Nephron (organoid): Measurements from ENCODE around the gene CLRN1.

Experiments used
- H3K27ac Mint-ChIP-seq, 3 experiments: 2 replicates each; pipeline ENCODE4 v1.8.0; 2020; ENCODE audit warnings: mixed read lengths in 3 of 3, mild to moderate bottlenecking in 2 of 3, moderate library complexity in 1 of 3
- H3K27me3 Mint-ChIP-seq: 2 replicates; pipeline ENCODE4 v1.8.0; 2021; ENCODE audit warnings: low read depth, mild to moderate bottlenecking, moderate library complexity, mixed read lengths
- H3K36me3 Mint-ChIP-seq: 2 replicates; pipeline ENCODE4 v1.8.0; 2020; ENCODE audit warnings: low read depth, mixed read lengths
- H3K4me1 Mint-ChIP-seq: 2 replicates; pipeline ENCODE4 v1.8.0; 2020; ENCODE audit warnings: mixed read lengths
- H3K4me3 Mint-ChIP-seq, 3 experiments: 2 replicates each; pipeline ENCODE4 v1.8.0; 2020; ENCODE audit warnings: mild to moderate bottlenecking in 3 of 3, mixed read lengths in 3 of 3, moderate library complexity in 2 of 3
- H3K9me3 Mint-ChIP-seq: 2 replicates; pipeline ENCODE4 v1.8.0; 2020; ENCODE audit warnings: mixed read lengths
- TF ChIP-seq, protein P1 (sequence below), 3 experiments: fragments of 200-600 bp; sonication (generic); IDR thresholded peaks; one replicate each; pipeline ENCODE4 v1.5.0; 2021; ENCODE audit warnings: antibody characterized with exemption in 3 of 3; ENCODE audit not compliant: unreplicated experiment in 3 of 3

Gene CLRN1

DNA sequence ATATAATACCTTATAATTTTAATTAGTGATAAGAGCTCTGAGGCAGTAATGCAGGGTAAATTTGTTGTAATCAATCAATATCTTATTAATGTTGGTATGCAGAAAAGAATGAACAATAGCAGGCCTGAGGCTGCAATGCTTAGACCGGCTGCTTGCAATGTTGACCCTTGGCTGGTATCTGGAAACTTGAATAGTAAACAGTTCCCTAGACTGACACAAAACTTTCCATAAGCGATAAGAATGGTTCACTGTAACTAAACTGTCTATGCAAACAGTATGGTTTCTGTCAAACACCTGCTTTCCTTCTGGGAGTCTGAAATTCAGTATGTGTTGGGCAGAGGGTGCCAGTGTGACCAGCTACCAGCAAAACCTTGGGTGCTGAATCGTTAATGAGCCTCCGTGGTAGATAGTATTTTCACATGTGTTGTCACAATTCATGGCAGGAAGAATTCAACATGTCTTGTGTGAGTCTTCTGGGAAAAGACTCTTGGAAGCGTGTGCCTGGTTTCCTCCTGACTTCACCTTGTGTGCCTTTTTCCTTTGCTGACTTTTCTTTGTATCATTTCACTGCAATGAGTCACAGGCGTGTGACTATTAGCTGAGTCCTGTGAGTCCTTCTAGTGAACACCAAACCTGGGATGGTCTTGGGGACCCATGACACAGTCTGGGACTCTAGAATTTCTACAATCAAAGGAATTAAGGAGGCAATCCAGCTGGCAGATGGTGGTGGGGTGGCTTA, 30.7 kb upstream of the CLRN1 start:
- Mint-ChIP-seq H3K36me3 (no peaks in the 10 kb centered on the region), H3K4me3 (no peak overlapping the region), H3K9me3 (no peaks in the 10 kb centered on the region), H3K4me1 (no peaks in the 10 kb centered on the region), H3K27ac (peak overlapping the region in 2 of 3 experiments; percentile 37 to 91), H3K27me3 (no peaks in the 10 kb centered on the region)
- TF ChIP-seq, protein P1, sequence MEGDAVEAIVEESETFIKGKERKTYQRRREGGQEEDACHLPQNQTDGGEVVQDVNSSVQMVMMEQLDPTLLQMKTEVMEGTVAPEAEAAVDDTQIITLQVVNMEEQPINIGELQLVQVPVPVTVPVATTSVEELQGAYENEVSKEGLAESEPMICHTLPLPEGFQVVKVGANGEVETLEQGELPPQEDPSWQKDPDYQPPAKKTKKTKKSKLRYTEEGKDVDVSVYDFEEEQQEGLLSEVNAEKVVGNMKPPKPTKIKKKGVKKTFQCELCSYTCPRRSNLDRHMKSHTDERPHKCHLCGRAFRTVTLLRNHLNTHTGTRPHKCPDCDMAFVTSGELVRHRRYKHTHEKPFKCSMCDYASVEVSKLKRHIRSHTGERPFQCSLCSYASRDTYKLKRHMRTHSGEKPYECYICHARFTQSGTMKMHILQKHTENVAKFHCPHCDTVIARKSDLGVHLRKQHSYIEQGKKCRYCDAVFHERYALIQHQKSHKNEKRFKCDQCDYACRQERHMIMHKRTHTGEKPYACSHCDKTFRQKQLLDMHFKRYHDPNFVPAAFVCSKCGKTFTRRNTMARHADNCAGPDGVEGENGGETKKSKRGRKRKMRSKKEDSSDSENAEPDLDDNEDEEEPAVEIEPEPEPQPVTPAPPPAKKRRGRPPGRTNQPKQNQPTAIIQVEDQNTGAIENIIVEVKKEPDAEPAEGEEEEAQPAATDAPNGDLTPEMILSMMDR (IDR thresholded peaks at IDR 0.05; ENCODE audit: unreplicated experiment in 3 of 3), result no peak

DNA sequence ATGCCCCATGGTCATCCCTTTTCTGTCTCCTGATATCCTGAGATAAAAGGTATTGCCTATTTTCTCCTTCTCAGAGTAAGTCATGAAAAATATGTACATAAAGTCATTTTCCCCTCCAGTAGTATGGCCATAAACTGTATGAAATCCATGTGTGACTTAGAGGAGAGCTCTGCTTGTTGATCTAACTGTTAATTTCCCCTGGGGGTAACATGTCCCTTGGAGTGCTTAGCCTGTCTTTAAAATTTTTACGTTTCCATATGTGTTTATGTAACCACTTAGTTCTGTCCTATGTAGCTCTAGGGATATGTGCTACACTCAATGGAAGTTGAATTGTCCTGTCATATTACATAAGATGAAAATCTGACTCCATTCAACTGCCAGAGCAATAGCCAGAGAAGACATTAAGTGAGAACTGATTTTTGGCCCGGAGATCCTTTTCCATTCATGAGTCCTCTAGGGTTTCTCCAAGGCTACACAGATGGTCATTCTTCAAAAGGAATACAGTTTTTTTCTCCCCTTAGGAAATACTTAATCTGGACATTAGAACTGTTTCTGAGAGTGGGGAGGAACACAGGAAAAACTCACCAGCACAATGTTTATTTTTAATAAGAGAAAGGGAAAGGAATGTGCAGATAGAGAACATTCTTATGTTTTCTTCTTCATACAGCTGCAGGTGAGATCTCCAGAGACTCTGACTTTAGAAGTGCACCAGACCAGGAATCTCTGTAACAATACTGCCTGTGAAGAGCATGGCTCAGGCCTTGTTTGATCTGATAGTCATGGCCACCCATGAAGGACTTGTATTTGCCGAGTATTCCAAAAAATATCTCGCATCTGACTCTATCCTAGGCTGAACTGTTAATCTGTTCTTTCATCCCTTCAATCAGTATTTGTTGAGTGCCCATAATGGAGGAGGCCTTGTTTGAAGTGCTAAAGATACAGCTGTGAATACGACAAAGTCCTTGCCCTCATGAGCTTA, 29.8 kb upstream of the CLRN1 start:
- Mint-ChIP-seq H3K9me3 (no peaks in the 10 kb centered on the region), H3K27ac (peak overlapping the region in 2 of 3 experiments; percentile 37 to 91), H3K4me3 (no peak overlapping the region)

DNA sequence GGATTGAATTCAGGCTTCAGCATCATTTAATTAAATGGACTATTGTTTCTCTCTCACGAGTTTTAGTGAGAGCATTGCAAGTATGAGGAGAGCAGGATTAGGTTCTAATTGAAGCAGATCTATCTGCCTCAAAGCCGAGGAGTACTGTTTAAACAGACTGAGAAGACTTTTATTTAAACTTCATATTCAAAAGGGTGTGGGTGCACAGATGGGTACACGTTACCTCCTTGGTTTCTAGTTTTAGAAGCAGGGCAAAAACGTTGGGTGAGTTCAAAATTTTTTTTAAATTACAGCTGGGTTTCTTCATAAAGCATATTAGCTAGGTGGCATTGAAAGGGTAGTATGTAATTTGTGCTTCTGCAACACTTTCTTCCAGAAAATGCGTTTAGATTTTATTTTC, 26.5 kb upstream of the CLRN1 start:
- Mint-ChIP-seq H3K9me3 (peaks cover 4% of the 10 kb centered on the region), H3K4me1 (no peaks in the 10 kb centered on the region), H3K36me3 (no peaks in the 10 kb centered on the region), H3K4me3 (no peak overlapping the region), H3K27ac (peak overlapping the region in 1 of 3 experiments; percentile 59), H3K27me3 (no peaks in the 10 kb centered on the region)
- TF ChIP-seq, protein P1 (IDR thresholded peaks at IDR 0.05; ENCODE audit: unreplicated experiment in 3 of 3), result no peak

More for the DNA sequence above, 29.8 kb upstream of the CLRN1 start:
- TF ChIP-seq, protein P1 (IDR thresholded peaks at IDR 0.05; ENCODE audit: unreplicated experiment in 3 of 3), result no peak
- Mint-ChIP-seq H3K36me3 (no peaks in the 10 kb centered on the region), H3K27me3 (no peaks in the 10 kb centered on the region), H3K4me1 (no peaks in the 10 kb centered on the region)

DNA sequence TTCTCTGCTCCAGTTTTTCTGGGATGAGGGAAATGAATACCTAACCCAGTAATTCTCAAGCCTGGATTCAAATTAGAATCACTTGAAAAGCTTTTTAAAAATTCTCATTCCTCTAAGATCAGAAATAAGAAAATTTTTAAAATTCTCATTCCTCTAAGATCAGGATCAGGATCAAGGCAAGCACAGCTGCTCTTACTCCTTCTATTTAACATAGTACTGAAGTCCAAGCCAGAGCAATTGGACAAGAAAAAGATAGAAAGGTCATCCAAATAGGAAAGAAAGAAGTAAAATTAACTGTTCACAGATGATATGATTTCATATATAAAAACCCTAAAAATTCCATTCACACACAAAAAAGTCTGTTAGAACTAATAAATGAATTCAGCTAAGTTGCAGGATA, 24.2 kb upstream of the CLRN1 start:
- no peak overlapping the region for H3K27ac Mint-ChIP-seq
- no peaks in the 10 kb centered on the region for H3K27me3 Mint-ChIP-seq
- no peaks in the 10 kb centered on the region for H3K36me3 Mint-ChIP-seq
- H3K9me3 Mint-ChIP-seq, result peaks cover 13% of the 10 kb centered on the region
- TF ChIP-seq, protein P1 (IDR thresholded peaks at IDR 0.05; ENCODE audit: unreplicated experiment in 3 of 3), result no peak
- no peak overlapping the region for H3K4me3 Mint-ChIP-seq
- H3K4me1 Mint-ChIP-seq, result no peaks in the 10 kb centered on the region

DNA sequence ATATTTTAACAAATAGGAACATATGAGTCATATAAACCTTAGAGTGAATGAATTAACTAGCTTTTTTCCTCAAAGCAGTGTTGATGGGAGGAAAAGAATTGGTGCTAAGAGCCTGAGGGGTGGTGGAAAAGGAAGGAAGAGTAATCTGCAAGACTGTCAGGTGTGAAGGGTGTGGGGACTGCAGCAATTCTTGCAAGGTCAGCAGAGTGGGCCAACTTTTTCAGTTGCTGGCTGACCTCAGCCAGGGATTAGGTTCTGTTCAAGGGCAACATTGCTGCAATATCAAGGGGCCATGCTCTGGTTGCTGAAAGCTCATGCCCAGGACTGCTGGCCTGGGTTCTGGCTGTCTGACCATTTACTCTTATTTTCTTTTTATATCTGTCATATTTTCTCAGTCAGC, 23.0 kb upstream of the CLRN1 start:
- Mint-ChIP-seq H3K9me3 (peaks cover 13% of the 10 kb centered on the region), H3K27me3 (no peaks in the 10 kb centered on the region), H3K4me1 (no peaks in the 10 kb centered on the region), H3K27ac (no peak overlapping the region), H3K36me3 (no peaks in the 10 kb centered on the region), H3K4me3 (no peak overlapping the region)
- TF ChIP-seq, protein P1 (IDR thresholded peaks at IDR 0.05; ENCODE audit: unreplicated experiment in 3 of 3), result no peak
